ENCODE results near the gene FBXO47. TPM values are rescaled to one million over a fixed set of nuclear protein-coding genes. Genes with fewer than 3 reads are reported as not detected.

FBXO47 gene
- total and polyA plus RNA-seq, 2 of the 4 experiments (the other 2 are of a cell fraction), result under 0.01 TPM; not detected in 1

GRCh38 chr17:38919316-38920078 is 47.7 kb downstream of the FBXO47 start (continued):
- no peak for TF ChIP-seq USF2 (IDR thresholded peaks at IDR 0.05; ENCODE audit: low read depth, low read length)

GRCh38 chr17:38918916-38919315 is 48.3 kb downstream of the FBXO47 start:
- Histone ChIP-seq H3K4ac (ENCODE audit: low read depth, low read length) (no peak overlapping the region), H3K36me3 (ENCODE audit: control insufficient read depth, insufficient read depth, low read length) (peaks cover 68% of the 10 kb centered on the region), H2BK120ac (ENCODE audit: low read depth, low read length) (no peak overlapping the region), H2BK5ac (ENCODE audit: low read depth, low read length, poor library complexity, severe bottlenecking) (no peak overlapping the region), H3K27ac (ENCODE audit: insufficient read depth, low read length) (no peak overlapping the region), H3K14ac (replicated peaks; ENCODE audit: low read depth, low read length) (no peak overlapping the region), H3K23ac (ENCODE audit: low read depth, low read length) (no peak overlapping the region), H2BK20ac (ENCODE audit: low read depth, low read length) (no peak overlapping the region), H3K9me3 (ENCODE audit: control insufficient read depth, insufficient read depth, low read length) (no peaks in the 10 kb centered on the region), H3K4me2 (ENCODE audit: low read depth, low read length) (no peak overlapping the region), H2AK5ac (ENCODE audit: low read depth, low read length) (no peak overlapping the region), H3K18ac (ENCODE audit: low read depth, low read length) (no peak overlapping the region), H4K20me1 (ENCODE audit: insufficient read depth, low read length) (peaks cover 54% of the 10 kb centered on the region), H3K79me1 (ENCODE audit: low read depth in 1 of 2, low read length in 2 of 2) (peaks cover 34 to 85% of the 10 kb centered on the region in 2 experiments; a peak in 3 of 4 replicates), H3K4me3 (ENCODE audit: insufficient read depth, low read depth, low read length) (no peak overlapping the region), H3K9ac (ENCODE audit: low read depth, low read length) (no peak overlapping the region), H3K56ac (ENCODE audit: extremely low read depth, insufficient read depth, low read length) (no peak overlapping the region), H2BK15ac (ENCODE audit: low read depth, low read length) (no peak overlapping the region), H3K27me3 (ENCODE audit: control insufficient read depth, insufficient read depth, low read length) (no peaks in the 10 kb centered on the region), H2AFZ (replicated peaks; ENCODE audit: low read length, poor library complexity) (no peak overlapping the region), H3K4me1 (ENCODE audit: control insufficient read depth, insufficient read depth, low read length) (peaks cover 9% of the 10 kb centered on the region; the same call in 1 of the 2 replicates), H4K8ac (ENCODE audit: low read depth in 2 of 2, low read length in 2 of 2) (no peak overlapping the region), H4K5ac (ENCODE audit: low read depth, low read length) (no peak overlapping the region), H2AK9ac (replicated peaks; ENCODE audit: low read depth, low read length, poor library complexity) (no peak overlapping the region), H3K9me1 (ENCODE audit: insufficient read depth, low read length) (peaks cover 12% of the 10 kb centered on the region; the same call in 1 of the 2 replicates), H4K91ac (ENCODE audit: insufficient read depth, low read depth, low read length) (no peak overlapping the region)
- in situ Hi-C loops (cut with MboI; ENCODE audit: low sequenced_read_pairs) (no loop called here), dilution Hi-C loops (cut with HindIII; ENCODE audit: low sequenced_read_pairs, unreplicated experiment) (no loop called here), intact Hi-C loops (cut with micrococcal nuclease) (no loop called here)
- ChIA-PET CTCF (no interaction called here), POLR2A (ENCODE audit: unreplicated experiment) (no interaction called here)
- BruUV-seq (replicated peaks), result no TSS peak
- ATAC-seq (ENCODE audit: low read depth), result no peak
- TF ChIP-seq MAFK (IDR thresholded peaks at IDR 0.05; ENCODE audit: low read depth, low read length), result no peak
- TF ChIP-seq POLR2A (IDR thresholded peaks at IDR 0.05; ENCODE audit: low read depth, low read length), result no peak
- no peak for TF ChIP-seq CTCF (conservative IDR thresholded peaks at IDR 0.05; ENCODE audit: low read depth, low read length)
- TF ChIP-seq SMC3 (IDR thresholded peaks at IDR 0.05; ENCODE audit: low read depth, low read length), result no peak
- WGBS, 2 experiments (ENCODE audit: extremely low coverage in 2 of 2, insufficient read length in 1 of 2), result no CpG with 5 or more reads among the region's 5 CpGs
- DNase-seq, result no peak
